Measurements from ENCODE around the gene GGNBP2.

Gene GGNBP2

GRCh38 chr17:36550491-36551417, 6.0 kb downstream of the GGNBP2 start:
- peaks cover 33% of the 10 kb centered on the region for H3K4me1 ChIP-seq (ENCODE audit: low read length)
- peak overlapping the region; percentile 25 for H3K4me3 ChIP-seq (ENCODE audit: low read length)
- H3K9ac ChIP-seq (ENCODE audit: low read length), result no peak overlapping the region
- H3K27me3 ChIP-seq (ENCODE audit: low read depth, low read length), result no peaks in the 10 kb centered on the region
- H3K4me2 ChIP-seq (ENCODE audit: low read length), result peak overlapping the region; percentile 47
- H3K79me2 ChIP-seq (ENCODE audit: low read length), result peaks cover 97% of the 10 kb centered on the region
- TF ChIP-seq EZH2phosphoT487 (IDR thresholded peaks at IDR 0.05; ENCODE audit: low read depth) (no peak), CTCF (IDR thresholded peaks at IDR 0.05; ENCODE audit: low read depth, low read length) (no peak)
- H3K27ac ChIP-seq (ENCODE audit: low read length), result peak overlapping the region; percentile 48
- no peak overlapping the region for H2AFZ ChIP-seq (ENCODE audit: low read depth, low read length)
- peaks cover 36% of the 10 kb centered on the region for H3K36me3 ChIP-seq (replicated peaks; ENCODE audit: low read depth, low read length)
- H3K9me3 ChIP-seq (ENCODE audit: insufficient read depth, low read length), result no peaks in the 10 kb centered on the region
- peaks cover 88% of the 10 kb centered on the region for H4K20me1 ChIP-seq (ENCODE audit: insufficient read depth, low read length)

DNA sequence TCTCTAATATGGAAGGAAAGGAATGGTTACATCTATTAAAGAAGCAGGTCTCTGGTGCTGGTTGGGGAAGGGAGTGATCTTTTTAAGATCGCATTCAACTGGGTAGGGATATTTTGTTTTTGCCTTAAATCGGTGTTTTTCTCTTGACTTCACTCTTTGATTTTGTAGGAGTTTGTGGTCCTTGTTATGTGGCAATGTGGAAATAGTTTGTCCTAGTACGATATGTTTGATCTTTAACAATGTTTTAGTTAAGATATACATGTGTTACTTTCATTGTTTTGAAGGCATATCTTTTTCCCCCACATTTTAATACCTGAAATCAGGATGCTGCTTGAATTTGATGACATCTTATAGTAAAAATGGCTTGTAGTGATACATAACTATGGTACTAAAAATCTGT, 8.7 kb downstream of the GGNBP2 start:
- H3K36me3 ChIP-seq (replicated peaks; ENCODE audit: low read depth, low read length), result peaks cover 42% of the 10 kb centered on the region
- TF ChIP-seq CTCF (IDR thresholded peaks at IDR 0.05; ENCODE audit: low read depth, low read length) (no peak), EZH2phosphoT487 (IDR thresholded peaks at IDR 0.05; ENCODE audit: low read depth) (no peak)
- H3K27me3 ChIP-seq (ENCODE audit: low read depth, low read length), result no peaks in the 10 kb centered on the region
- H3K27ac ChIP-seq (ENCODE audit: low read length), result no peak overlapping the region
- no peak overlapping the region for H3K4me3 ChIP-seq (ENCODE audit: low read length)
- peaks cover 74% of the 10 kb centered on the region for H4K20me1 ChIP-seq (ENCODE audit: insufficient read depth, low read length)
- no peak overlapping the region for H3K9ac ChIP-seq (ENCODE audit: low read length)
- H3K4me1 ChIP-seq (ENCODE audit: low read length), result peaks cover 18% of the 10 kb centered on the region
- no peak overlapping the region for H3K4me2 ChIP-seq (ENCODE audit: low read length)
- H3K79me2 ChIP-seq (ENCODE audit: low read length), result peaks cover 80% of the 10 kb centered on the region
- no peak overlapping the region for H2AFZ ChIP-seq (ENCODE audit: low read depth, low read length)
- no peaks in the 10 kb centered on the region for H3K9me3 ChIP-seq (ENCODE audit: insufficient read depth, low read length)

DNA sequence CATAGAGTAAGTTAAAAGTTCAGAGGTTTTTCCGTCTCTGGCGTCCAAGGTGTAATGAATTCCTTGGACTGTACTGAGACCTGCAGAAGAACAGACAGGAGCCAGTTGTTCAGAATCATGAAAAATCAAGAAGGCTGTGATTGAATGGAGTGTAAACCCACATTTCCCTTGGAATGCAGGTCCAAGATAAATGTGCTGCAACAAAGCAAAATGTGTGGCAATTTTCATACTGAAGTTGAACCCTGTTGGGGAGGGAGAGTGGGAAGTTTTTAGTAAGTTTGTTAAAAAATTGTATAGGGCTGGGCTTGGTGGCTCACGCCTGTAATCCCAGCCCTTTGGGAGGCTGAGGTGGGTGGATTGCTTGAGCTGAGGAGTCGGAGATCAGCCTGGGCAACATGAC, 21.4 kb downstream of the GGNBP2 start:
- Histone ChIP-seq H3K27me3 (ENCODE audit: low read depth, low read length) (no peaks in the 10 kb centered on the region), H3K27ac (ENCODE audit: low read length) (no peak overlapping the region), H3K36me3 (replicated peaks; ENCODE audit: low read depth, low read length) (peaks cover 24% of the 10 kb centered on the region), H3K4me1 (ENCODE audit: low read length) (no peaks in the 10 kb centered on the region), H2AFZ (ENCODE audit: low read depth, low read length) (no peak overlapping the region), H3K9me3 (ENCODE audit: insufficient read depth, low read length) (no peaks in the 10 kb centered on the region), H3K4me3 (ENCODE audit: low read length) (no peak overlapping the region), H3K79me2 (ENCODE audit: low read length) (peaks cover 2% of the 10 kb centered on the region; the same call in 1 of the 2 replicates), H3K9ac (ENCODE audit: low read length) (no peak overlapping the region), H3K4me2 (ENCODE audit: low read length) (no peak overlapping the region), H4K20me1 (ENCODE audit: insufficient read depth, low read length) (0 out of 2 replicates have a peak, but pooled peaks cover 5% of the 10 kb centered on the region)
- TF ChIP-seq CTCF (IDR thresholded peaks at IDR 0.05; ENCODE audit: low read depth, low read length) (no peak), EZH2phosphoT487 (IDR thresholded peaks at IDR 0.05; ENCODE audit: low read depth) (no peak)

- Histone ChIP-seq H3K9me3 (ENCODE audit: insufficient read depth, low read length) (no peaks in the 10 kb centered on the region), H3K4me2 (ENCODE audit: low read length) (no peak overlapping the region), H3K4me1 (ENCODE audit: low read length) (no peaks in the 10 kb centered on the region), H3K27ac (ENCODE audit: low read length) (no peak overlapping the region), H4K20me1 (ENCODE audit: insufficient read depth, low read length) (peaks cover 3% of the 10 kb centered on the region; the same call in 1 of the 2 replicates), H2AFZ (ENCODE audit: low read depth, low read length) (no peak overlapping the region), H3K79me2 (ENCODE audit: low read length) (peaks cover 29% of the 10 kb centered on the region), H3K36me3 (replicated peaks; ENCODE audit: low read depth, low read length) (peaks cover 28% of the 10 kb centered on the region), H3K9ac (ENCODE audit: low read length) (no peak overlapping the region), H3K4me3 (ENCODE audit: low read length) (no peak overlapping the region), H3K27me3 (ENCODE audit: low read depth, low read length) (no peaks in the 10 kb centered on the region)
- no peak for TF ChIP-seq CTCF (IDR thresholded peaks at IDR 0.05; ENCODE audit: low read depth, low read length)
- no peak for TF ChIP-seq EZH2phosphoT487 (IDR thresholded peaks at IDR 0.05; ENCODE audit: low read depth)
Observed at GRCh38 chr17:36575028-36575427, 30.3 kb downstream of the GGNBP2 start.

Data from OCI-LY3 (cell line).